T-helper 1 cell treated with Interleukin-12 subunit alpha and Interleukin-12 subunit beta and Interleukin-4 antibody, amounts not matched to agents 30 μg/mL and 1 μg/mL, for 36 hours (primary cell): Measurements from ENCODE around the gene CEP112.
"Not testable (repeated sequence)": the region's sequence is repeated elsewhere in the genome, so short reads cannot be mapped to it uniquely, and the experiment has no call there.

Experiments used
- H3K27ac Mint-ChIP-seq: one replicate; pipeline ENCODE4 v1.8.0; 2021; ENCODE audit warnings: mild to moderate bottlenecking, mixed read lengths
- H3K27me3 Mint-ChIP-seq: one replicate; pipeline ENCODE4 v1.8.0; 2021; ENCODE audit warnings: low read depth, mixed read lengths
- H3K36me3 Mint-ChIP-seq: one replicate; pipeline ENCODE4 v1.8.0; 2021; ENCODE audit warnings: low read depth, mixed read lengths
- H3K4me1 Mint-ChIP-seq: one replicate; pipeline ENCODE4 v1.8.0; 2021; ENCODE audit warnings: low read depth, mixed read lengths
- H3K4me3 Mint-ChIP-seq: one replicate; pipeline ENCODE4 v1.8.0; 2021; ENCODE audit warnings: mild to moderate bottlenecking, moderate library complexity, mixed read lengths
- H3K9me3 Mint-ChIP-seq: one replicate; pipeline ENCODE4 v1.8.0; 2021; ENCODE audit warnings: mixed read lengths

The CEP112 gene

GRCh38 chr17:65809366-65809765 is 382.6 kb downstream of the CEP112 start:
- Mint-ChIP-seq H3K27ac (no peak overlapping the region), H3K4me3 (no peak overlapping the region), H3K27me3 (no peaks in the 10 kb centered on the region), H3K9me3 (peaks cover 39% of the 10 kb centered on the region), H3K36me3 (peaks cover 5% of the 10 kb centered on the region), H3K4me1 (no peaks in the 10 kb centered on the region)

GRCh38 chr17:65808566-65808965 is 383.4 kb downstream of the CEP112 start:
- not testable (repeated sequence) for H3K27ac Mint-ChIP-seq, H3K4me3 Mint-ChIP-seq, H3K27me3 Mint-ChIP-seq, H3K4me1 Mint-ChIP-seq, H3K36me3 Mint-ChIP-seq
- H3K9me3 Mint-ChIP-seq = peaks cover 39% of the 10 kb centered on the region

GRCh38 chr17:65807361-65807760 is 384.6 kb downstream of the CEP112 start:
- Mint-ChIP-seq H3K9me3 (peaks cover 45% of the 10 kb centered on the region), H3K27me3 (no peaks in the 10 kb centered on the region), H3K27ac (no peak overlapping the region), H3K4me3 (no peak overlapping the region), H3K4me1 (no peaks in the 10 kb centered on the region), H3K36me3 (peaks cover 5% of the 10 kb centered on the region)

GRCh38 chr17:65801513-65801912 is 390.4 kb downstream of the CEP112 start:
- Mint-ChIP-seq H3K4me3 (no peak overlapping the region), H3K27me3 (no peaks in the 10 kb centered on the region), H3K9me3 (peaks cover 23% of the 10 kb centered on the region), H3K4me1 (peaks cover 2% of the 10 kb centered on the region), H3K36me3 (no peaks in the 10 kb centered on the region), H3K27ac (no peak overlapping the region)

- Mint-ChIP-seq H3K4me3 (no peak overlapping the region), H3K36me3 (no peaks in the 10 kb centered on the region)
These were observed 391.3 kb downstream of the CEP112 start for GRCh38 chr17:65800655-65801054.

GRCh38 chr17:65799869-65800268 is 392.1 kb downstream of the CEP112 start:
- Mint-ChIP-seq H3K36me3 (no peaks in the 10 kb centered on the region), H3K4me1 (peaks cover 2% of the 10 kb centered on the region), H3K27me3 (no peaks in the 10 kb centered on the region), H3K27ac (peak overlapping the region; percentile 39), H3K4me3 (no peak overlapping the region), H3K9me3 (peaks cover 17% of the 10 kb centered on the region)

More at GRCh38 chr17:65800655-65801054, 391.3 kb downstream of the CEP112 start:
- H3K27me3 Mint-ChIP-seq = no peaks in the 10 kb centered on the region
- peaks cover 21% of the 10 kb centered on the region for H3K9me3 Mint-ChIP-seq
- H3K27ac Mint-ChIP-seq = no peak overlapping the region
- H3K4me1 Mint-ChIP-seq = peaks cover 2% of the 10 kb centered on the region

GRCh38 chr17:65799454-65799853 is 392.5 kb downstream of the CEP112 start:
- Mint-ChIP-seq H3K9me3 (peaks cover 17% of the 10 kb centered on the region), H3K27me3 (no peaks in the 10 kb centered on the region), H3K4me3 (no peak overlapping the region), H3K36me3 (no peaks in the 10 kb centered on the region), H3K4me1 (peaks cover 2% of the 10 kb centered on the region), H3K27ac (peak overlapping the region; percentile 39)

GRCh38 chr17:65797809-65798208 is 394.1 kb downstream of the CEP112 start:
- no peaks in the 10 kb centered on the region for H3K36me3 Mint-ChIP-seq
- H3K4me1 Mint-ChIP-seq = peaks cover 2% of the 10 kb centered on the region
- H3K4me3 Mint-ChIP-seq = no peak overlapping the region
- peaks cover 15% of the 10 kb centered on the region for H3K9me3 Mint-ChIP-seq
- H3K27ac Mint-ChIP-seq = no peak overlapping the region
- H3K27me3 Mint-ChIP-seq = peaks cover 6% of the 10 kb centered on the region

- H3K27me3 Mint-ChIP-seq = peaks cover 6% of the 10 kb centered on the region
- no peak overlapping the region for H3K4me3 Mint-ChIP-seq
- H3K27ac Mint-ChIP-seq = no peak overlapping the region
- H3K4me1 Mint-ChIP-seq = peaks cover 2% of the 10 kb centered on the region
- H3K9me3 Mint-ChIP-seq = peaks cover 8% of the 10 kb centered on the region
- H3K36me3 Mint-ChIP-seq = no peaks in the 10 kb centered on the region
These were observed 394.8 kb downstream of the CEP112 start for GRCh38 chr17:65797101-65797500.

- H3K4me1 Mint-ChIP-seq = peaks cover under 1% of the 10 kb centered on the region
- no peak overlapping the region for H3K4me3 Mint-ChIP-seq
- H3K36me3 Mint-ChIP-seq = no peaks in the 10 kb centered on the region
- H3K27ac Mint-ChIP-seq = no peak overlapping the region
- peaks cover 6% of the 10 kb centered on the region for H3K27me3 Mint-ChIP-seq
- no peaks in the 10 kb centered on the region for H3K9me3 Mint-ChIP-seq
These were observed 397.4 kb downstream of the CEP112 start for GRCh38 chr17:65794572-65794971.

GRCh38 chr17:65790241-65790640 is 401.7 kb downstream of the CEP112 start:
- Mint-ChIP-seq H3K4me1 (no peaks in the 10 kb centered on the region), H3K4me3 (no peak overlapping the region), H3K27ac (no peak overlapping the region), H3K36me3 (no peaks in the 10 kb centered on the region), H3K9me3 (no peaks in the 10 kb centered on the region), H3K27me3 (peaks cover 10% of the 10 kb centered on the region)

GRCh38 chr17:65787503-65787902 is 404.4 kb downstream of the CEP112 start:
- Mint-ChIP-seq H3K9me3 (no peaks in the 10 kb centered on the region), H3K4me3 (no peak overlapping the region), H3K4me1 (no peaks in the 10 kb centered on the region), H3K36me3 (no peaks in the 10 kb centered on the region), H3K27me3 (peaks cover 9% of the 10 kb centered on the region), H3K27ac (no peak overlapping the region)

- Mint-ChIP-seq H3K9me3 (no peaks in the 10 kb centered on the region), H3K4me3 (no peak overlapping the region), H3K27ac (no peak overlapping the region), H3K4me1 (no peaks in the 10 kb centered on the region), H3K27me3 (peaks cover 9% of the 10 kb centered on the region), H3K36me3 (no peaks in the 10 kb centered on the region)
These were observed 405.5 kb downstream of the CEP112 start for GRCh38 chr17:65786479-65786878.

- Mint-ChIP-seq H3K4me3 (no peak overlapping the region), H3K27me3 (peaks cover 9% of the 10 kb centered on the region), H3K4me1 (no peaks in the 10 kb centered on the region), H3K9me3 (no peaks in the 10 kb centered on the region), H3K36me3 (no peaks in the 10 kb centered on the region), H3K27ac (no peak overlapping the region)
These were observed 406.8 kb downstream of the CEP112 start for GRCh38 chr17:65785109-65785508.

- no peaks in the 10 kb centered on the region for H3K9me3 Mint-ChIP-seq
- no peaks in the 10 kb centered on the region for H3K4me1 Mint-ChIP-seq
- H3K4me3 Mint-ChIP-seq = no peak overlapping the region
- no peak overlapping the region for H3K27ac Mint-ChIP-seq
- peaks cover 9% of the 10 kb centered on the region for H3K27me3 Mint-ChIP-seq
- H3K36me3 Mint-ChIP-seq = no peaks in the 10 kb centered on the region
These were observed 408.0 kb downstream of the CEP112 start for GRCh38 chr17:65783845-65784334.

GRCh38 chr17:65782104-65782706 is 409.7 kb downstream of the CEP112 start:
- not testable (repeated sequence) for H3K9me3 Mint-ChIP-seq, H3K27me3 Mint-ChIP-seq, H3K4me1 Mint-ChIP-seq, H3K27ac Mint-ChIP-seq, H3K4me3 Mint-ChIP-seq, H3K36me3 Mint-ChIP-seq
